ENCODE data around the gene CAMK2D.

The CAMK2D gene

GRCh38 chr4:113762186-113763028, 869 bp upstream of the CAMK2D start:
- DNase-seq: peak; percentile 90

GRCh38 chr4:113760795-113761619, 531 bp downstream of the CAMK2D start:
- no peak for DNase-seq

- DNase-seq: no peak
Measured at GRCh38 chr4:113760094-113760794, 1.3 kb downstream of the CAMK2D start.

GRCh38 chr4:113759696-113760093, 1.8 kb downstream of the CAMK2D start:
- DNase-seq: no peak

- no peak for DNase-seq
Measured at GRCh38 chr4:113758372-113758771, 3.2 kb downstream of the CAMK2D start.

- DNase-seq: no peak
Measured at GRCh38 chr4:113757486-113757885, 4.1 kb downstream of the CAMK2D start.

- DNase-seq: no peak
Measured at GRCh38 chr4:113756005-113756410, 5.5 kb downstream of the CAMK2D start.

- no peak for DNase-seq
Measured at GRCh38 chr4:113750734-113751133, 10.8 kb downstream of the CAMK2D start.

- no peak for DNase-seq
Measured at GRCh38 chr4:113750296-113750695, 11.2 kb downstream of the CAMK2D start.

- no peak for DNase-seq
Measured at GRCh38 chr4:113749178-113749577, 12.4 kb downstream of the CAMK2D start.

GRCh38 chr4:113747949-113748348, 13.6 kb downstream of the CAMK2D start:
- no peak for DNase-seq

- DNase-seq: no peak
Measured at GRCh38 chr4:113745711-113746110, 15.8 kb downstream of the CAMK2D start.

GRCh38 chr4:113744667-113745240, 16.8 kb downstream of the CAMK2D start:
- no peak for DNase-seq

GRCh38 chr4:113743690-113744089, 17.8 kb downstream of the CAMK2D start:
- no peak for DNase-seq

- DNase-seq: no peak
Measured at GRCh38 chr4:113742643-113743042, 18.9 kb downstream of the CAMK2D start.

- DNase-seq: no peak
Measured at GRCh38 chr4:113741956-113742355, 19.6 kb downstream of the CAMK2D start.

GRCh38 chr4:113740857-113741379, 20.6 kb downstream of the CAMK2D start:
- no peak for DNase-seq

GRCh38 chr4:113739197-113739596, 22.3 kb downstream of the CAMK2D start:
- DNase-seq: no peak

- DNase-seq: no peak
Measured at GRCh38 chr4:113738251-113738650, 23.3 kb downstream of the CAMK2D start.

GRCh38 chr4:113733685-113734084, 27.9 kb downstream of the CAMK2D start:
- no peak for DNase-seq

GRCh38 chr4:113732967-113733527, 28.5 kb downstream of the CAMK2D start:
- DNase-seq: no peak

- DNase-seq: no peak
Measured at GRCh38 chr4:113730467-113731216, 30.9 kb downstream of the CAMK2D start.
